MG63 (cell line): ENCODE results near the gene TMEM164. TPM values are rescaled to one million over a fixed set of nuclear protein-coding genes. Genes with fewer than 3 reads are reported as not detected.

Experiments
- DNase-seq: peaks from one replicate; pipeline ENCODE4 v3.0.0-alpha.2; 2020
- H3K27me3 ChIP-seq: fragments of 250-450 bp; sonication (Bioruptor Pico); 2 replicates; pipeline ENCODE4 v1.5.1; 2020; ENCODE audit warnings: mild to moderate bottlenecking, moderate library complexity
- H3K36me3 ChIP-seq: fragments of 250-450 bp; sonication (Bioruptor Pico); 2 replicates; pipeline ENCODE4 v1.5.1; 2020; ENCODE audit warnings: mild to moderate bottlenecking, moderate library complexity
- H3K4me3 ChIP-seq: fragments of 250-450 bp; sonication (Bioruptor Pico); 2 replicates; pipeline ENCODE4 v1.5.1; 2020; ENCODE audit warnings: mild to moderate bottlenecking, moderate library complexity
- H3K9me3 ChIP-seq: fragments of 250-450 bp; sonication (Bioruptor Pico); 2 replicates; pipeline ENCODE4 v1.5.1; 2020; ENCODE audit warnings: mild to moderate bottlenecking, moderate library complexity
- total RNA-seq: library from RNA; depleted of rRNA; stranded (reverse); fragments of >200 nt; shearing (Covaris generic); gene quantifications from 2 replicates; pipeline ENCODE4 v1.2.3, GENCODE V29; 2014; ENCODE audit warnings: low replicate concordance

The TMEM164 gene
- total RNA-seq, 1 experiment from 2014 or later: 19.6 TPM

- Histone ChIP-seq H3K36me3 (peaks cover 3% of the 10 kb centered on the region), H3K27me3 (no peaks in the 10 kb centered on the region), H3K9me3 (0 out of 2 replicates have a peak, but pooled peaks cover 1% of the 10 kb centered on the region), H3K4me3 (no peak overlapping the region)
- no peak for DNase-seq
These were observed 178.7 kb downstream of the TMEM164 start for GRCh38 chrX:110181459-110182137.

GRCh38 chrX:110182362-110182761 is 179.4 kb downstream of the TMEM164 start:
- Histone ChIP-seq H3K9me3 (0 out of 2 replicates have a peak, but pooled peaks cover 3% of the 10 kb centered on the region), H3K36me3 (peaks cover 3% of the 10 kb centered on the region), H3K27me3 (no peaks in the 10 kb centered on the region), H3K4me3 (no peak overlapping the region)
- no peak for DNase-seq

- Histone ChIP-seq H3K27me3 (no peaks in the 10 kb centered on the region), H3K36me3 (peaks cover 3% of the 10 kb centered on the region), H3K9me3 (0 out of 2 replicates have a peak, but pooled peaks cover 3% of the 10 kb centered on the region), H3K4me3 (no peak overlapping the region)
- no peak for DNase-seq
These were observed 180.0 kb downstream of the TMEM164 start for GRCh38 chrX:110182865-110183264.

GRCh38 chrX:110183314-110183713 is 180.4 kb downstream of the TMEM164 start:
- peaks cover 3% of the 10 kb centered on the region for H3K36me3 ChIP-seq
- no peak for DNase-seq
- H3K9me3 ChIP-seq: 0 out of 2 replicates have a peak, but pooled peaks cover 3% of the 10 kb centered on the region
- H3K4me3 ChIP-seq: no peak overlapping the region
- no peaks in the 10 kb centered on the region for H3K27me3 ChIP-seq

- peak; percentile 24 for DNase-seq
- Histone ChIP-seq H3K27me3 (no peaks in the 10 kb centered on the region), H3K36me3 (no peaks in the 10 kb centered on the region; the same call in 1 of the 2 replicates), H3K4me3 (no peak overlapping the region), H3K9me3 (0 out of 2 replicates have a peak, but pooled peaks cover 3% of the 10 kb centered on the region)
These were observed 186.0 kb downstream of the TMEM164 start for GRCh38 chrX:110188701-110189558.

- DNase-seq: no peak
- no peak overlapping the region for H3K4me3 ChIP-seq
- no peaks in the 10 kb centered on the region for H3K27me3 ChIP-seq
- no peaks in the 10 kb centered on the region for H3K9me3 ChIP-seq
- no peaks in the 10 kb centered on the region for H3K36me3 ChIP-seq
These were observed 189.6 kb downstream of the TMEM164 start for GRCh38 chrX:110192516-110192915.

GRCh38 chrX:110194977-110195376 is 192.1 kb downstream of the TMEM164 start:
- DNase-seq: no peak
- Histone ChIP-seq H3K36me3 (no peaks in the 10 kb centered on the region), H3K4me3 (no peak overlapping the region), H3K27me3 (no peaks in the 10 kb centered on the region), H3K9me3 (no peaks in the 10 kb centered on the region)

- no peak for DNase-seq
- Histone ChIP-seq H3K9me3 (no peaks in the 10 kb centered on the region), H3K27me3 (no peaks in the 10 kb centered on the region), H3K36me3 (no peaks in the 10 kb centered on the region; the same call in 1 of the 2 replicates), H3K4me3 (no peak overlapping the region)
These were observed 198.9 kb downstream of the TMEM164 start for GRCh38 chrX:110201799-110202198.

- no peaks in the 10 kb centered on the region for H3K27me3 ChIP-seq
- no peak overlapping the region for H3K4me3 ChIP-seq
- peak; percentile 2 for DNase-seq
- no peaks in the 10 kb centered on the region for H3K9me3 ChIP-seq
- no peaks in the 10 kb centered on the region; the same call in 1 of the 2 replicates for H3K36me3 ChIP-seq
These were observed 202.1 kb downstream of the TMEM164 start for GRCh38 chrX:110204986-110205385.

- Histone ChIP-seq H3K9me3 (no peaks in the 10 kb centered on the region), H3K4me3 (no peak overlapping the region), H3K27me3 (no peaks in the 10 kb centered on the region), H3K36me3 (no peaks in the 10 kb centered on the region)
- DNase-seq: no peak
These were observed 205.2 kb downstream of the TMEM164 start for GRCh38 chrX:110208092-110208491.

GRCh38 chrX:110210417-110211139 is 207.7 kb downstream of the TMEM164 start:
- Histone ChIP-seq H3K27me3 (no peaks in the 10 kb centered on the region), H3K4me3 (no peak overlapping the region), H3K36me3 (no peaks in the 10 kb centered on the region), H3K9me3 (no peaks in the 10 kb centered on the region)
- peak; percentile 16 for DNase-seq

- Histone ChIP-seq H3K4me3 (no peak overlapping the region), H3K36me3 (no peaks in the 10 kb centered on the region), H3K9me3 (no peaks in the 10 kb centered on the region), H3K27me3 (no peaks in the 10 kb centered on the region)
- no peak for DNase-seq
These were observed 208.4 kb downstream of the TMEM164 start for GRCh38 chrX:110211340-110211739.

GRCh38 chrX:110212299-110212698 is 209.4 kb downstream of the TMEM164 start:
- no peak for DNase-seq
- Histone ChIP-seq H3K9me3 (no peaks in the 10 kb centered on the region), H3K36me3 (no peaks in the 10 kb centered on the region), H3K4me3 (no peak overlapping the region), H3K27me3 (no peaks in the 10 kb centered on the region)

- Histone ChIP-seq H3K9me3 (no peaks in the 10 kb centered on the region), H3K4me3 (no peak overlapping the region), H3K36me3 (no peaks in the 10 kb centered on the region), H3K27me3 (no peaks in the 10 kb centered on the region)
- no peak for DNase-seq
These were observed 210.3 kb downstream of the TMEM164 start for GRCh38 chrX:110213183-110213582.

- H3K4me3 ChIP-seq: no peak overlapping the region
- DNase-seq: no peak
- H3K36me3 ChIP-seq: no peaks in the 10 kb centered on the region
- no peaks in the 10 kb centered on the region for H3K27me3 ChIP-seq
- no peaks in the 10 kb centered on the region for H3K9me3 ChIP-seq
These were observed 211.8 kb downstream of the TMEM164 start for GRCh38 chrX:110214684-110215083.

GRCh38 chrX:110215411-110215810 is 212.5 kb downstream of the TMEM164 start:
- no peaks in the 10 kb centered on the region for H3K27me3 ChIP-seq
- H3K36me3 ChIP-seq: no peaks in the 10 kb centered on the region
- no peak overlapping the region for H3K4me3 ChIP-seq
- no peak for DNase-seq
- H3K9me3 ChIP-seq: no peaks in the 10 kb centered on the region

GRCh38 chrX:110216027-110216426 is 213.1 kb downstream of the TMEM164 start:
- Histone ChIP-seq H3K36me3 (no peaks in the 10 kb centered on the region), H3K9me3 (no peaks in the 10 kb centered on the region), H3K4me3 (no peak overlapping the region), H3K27me3 (no peaks in the 10 kb centered on the region)
- DNase-seq: no peak
